ENCODE data around the gene ZDHHC11B.
"Not testable (repeated sequence)": the region's sequence is repeated elsewhere in the genome, so short reads cannot be mapped to it uniquely, and the experiment has no call there.

Gene ZDHHC11B

DNA sequence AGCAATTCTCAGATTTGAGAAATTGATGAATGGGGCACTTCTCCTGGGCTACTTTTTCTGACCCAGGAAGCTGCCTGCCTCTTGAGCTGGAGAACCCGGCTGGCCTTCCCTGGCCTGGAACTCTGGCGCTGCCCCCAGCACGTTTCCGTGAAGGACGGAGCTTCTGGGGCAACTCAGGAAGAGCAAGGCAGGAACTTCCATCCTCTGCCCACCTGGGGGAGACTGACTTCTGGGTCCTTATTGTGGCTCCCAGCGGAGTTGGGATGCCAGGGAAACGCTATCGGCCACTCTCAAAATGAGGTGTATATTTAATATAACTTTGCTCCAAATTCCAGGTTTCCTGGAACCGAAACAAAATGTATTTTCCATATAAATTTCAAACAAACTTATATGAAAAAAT, 57.4 kb downstream of the ZDHHC11B start:
- not testable (repeated sequence) for H4K91ac ChIP-seq (ENCODE audit: low read depth, low read length); H3K79me2 ChIP-seq (ENCODE audit: control insufficient read depth, insufficient read depth, low read length, poor library complexity); H3K4me3 ChIP-seq (ENCODE audit: low read depth, low read length); H3K23ac ChIP-seq (ENCODE audit: low read length); DNase-seq; H2BK5ac ChIP-seq (ENCODE audit: low read depth, low read length, poor library complexity); H3K9me3 ChIP-seq (ENCODE audit: insufficient read depth, low read depth, low read length); H2BK120ac ChIP-seq (ENCODE audit: insufficient read depth, low read length, poor library complexity); H3K4ac ChIP-seq (ENCODE audit: low read depth, low read length); H4K12ac ChIP-seq (ENCODE audit: low read depth, low read length); H2AK5ac ChIP-seq (ENCODE audit: low read length); H3K79me1 ChIP-seq (ENCODE audit: low read length); H3K4me2 ChIP-seq (ENCODE audit: low read length); H3K9ac ChIP-seq (ENCODE audit: low read length); H3K4me1 ChIP-seq (ENCODE audit: control insufficient read depth in 1 of 2, insufficient read depth in 2 of 2, low read length in 2 of 2); H3K27me3 ChIP-seq (ENCODE audit: insufficient read depth, low read length); H3K18ac ChIP-seq (ENCODE audit: low read length); H2BK12ac ChIP-seq (ENCODE audit: low read length); H4K8ac ChIP-seq (ENCODE audit: low read depth, low read length); H2AFZ ChIP-seq (ENCODE audit: insufficient read depth, low read length, poor library complexity); H3K27ac ChIP-seq (ENCODE audit: low read depth, low read length); H3K14ac ChIP-seq (ENCODE audit: low read length); H3K36me3 ChIP-seq (ENCODE audit: control insufficient read depth in 1 of 2, insufficient read depth in 2 of 2, low read length in 2 of 2)
- no CpG with 5 or more reads among the region's 9 CpGs for WGBS (ENCODE audit: extremely low coverage, insufficient coverage, insufficient read length)

DNA sequence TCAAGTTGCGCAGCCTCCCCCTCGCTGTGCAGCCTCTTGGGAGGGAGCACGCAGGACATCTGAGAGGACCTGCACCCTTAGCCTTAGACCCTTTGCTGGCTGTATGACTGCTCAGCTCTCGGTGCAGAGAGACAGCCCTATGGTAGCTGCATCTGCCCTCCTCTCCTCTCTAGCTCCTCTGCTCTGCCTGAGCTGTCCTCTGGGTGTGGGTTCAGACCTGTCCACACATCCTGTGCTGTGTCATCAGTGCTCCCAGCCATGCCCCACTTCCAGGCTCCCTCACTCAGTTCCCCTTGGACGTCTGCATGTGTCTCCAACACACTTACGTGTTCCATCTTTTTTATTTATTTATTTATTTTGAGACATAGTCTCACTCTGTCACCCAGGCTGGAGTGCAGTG, 60.7 kb downstream of the ZDHHC11B start:
- H3K27ac ChIP-seq (ENCODE audit: low read depth, low read length); H2BK120ac ChIP-seq (ENCODE audit: insufficient read depth, low read length, poor library complexity); H4K8ac ChIP-seq (ENCODE audit: low read depth, low read length); H3K4ac ChIP-seq (ENCODE audit: low read depth, low read length); H2AFZ ChIP-seq (ENCODE audit: insufficient read depth, low read length, poor library complexity); H3K4me3 ChIP-seq (ENCODE audit: low read depth, low read length); H2BK5ac ChIP-seq (ENCODE audit: low read depth, low read length, poor library complexity); H3K9ac ChIP-seq (ENCODE audit: low read length); H3K18ac ChIP-seq (ENCODE audit: low read length); H3K79me1 ChIP-seq (ENCODE audit: low read length); H3K9me3 ChIP-seq (ENCODE audit: insufficient read depth, low read depth, low read length); H2BK12ac ChIP-seq (ENCODE audit: low read length); H4K91ac ChIP-seq (ENCODE audit: low read depth, low read length); H3K14ac ChIP-seq (ENCODE audit: low read length); H3K36me3 ChIP-seq (ENCODE audit: control insufficient read depth in 1 of 2, insufficient read depth in 2 of 2, low read length in 2 of 2); H3K27me3 ChIP-seq (ENCODE audit: insufficient read depth, low read length); DNase-seq; H2AK5ac ChIP-seq (ENCODE audit: low read length); H3K79me2 ChIP-seq (ENCODE audit: control insufficient read depth, insufficient read depth, low read length, poor library complexity); H3K4me2 ChIP-seq (ENCODE audit: low read length); H3K23ac ChIP-seq (ENCODE audit: low read length); H3K4me1 ChIP-seq (ENCODE audit: control insufficient read depth in 1 of 2, insufficient read depth in 2 of 2, low read length in 2 of 2); H4K12ac ChIP-seq (ENCODE audit: low read depth, low read length): not testable (repeated sequence)
- no CpG with 5 or more reads among the region's 6 CpGs for WGBS (ENCODE audit: extremely low coverage, insufficient coverage, insufficient read length)

DNA sequence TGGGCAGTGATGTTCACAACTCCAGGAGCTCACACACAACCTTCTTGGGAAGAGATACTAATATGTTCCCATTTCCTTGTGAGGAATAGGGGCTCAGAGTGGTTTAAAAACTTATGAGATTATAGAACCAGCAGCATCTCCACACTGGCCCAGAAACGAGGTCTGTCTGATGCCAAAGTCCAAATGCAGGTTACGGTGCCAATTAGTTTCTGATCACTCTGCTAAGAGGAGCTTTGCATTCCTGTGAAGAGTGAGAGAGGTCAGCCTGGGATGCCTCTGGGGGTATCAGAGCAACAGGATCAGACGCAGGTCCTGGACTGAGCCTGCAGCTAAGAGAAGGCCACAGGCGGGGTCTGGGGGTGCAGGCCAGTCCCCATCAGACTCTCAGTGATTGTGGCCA, 61.2 kb downstream of the ZDHHC11B start:
- H3K18ac ChIP-seq (ENCODE audit: low read length); H3K4me3 ChIP-seq (ENCODE audit: low read depth, low read length); DNase-seq; H4K12ac ChIP-seq (ENCODE audit: low read depth, low read length); H2AFZ ChIP-seq (ENCODE audit: insufficient read depth, low read length, poor library complexity); H3K4ac ChIP-seq (ENCODE audit: low read depth, low read length); H3K4me1 ChIP-seq (ENCODE audit: control insufficient read depth in 1 of 2, insufficient read depth in 2 of 2, low read length in 2 of 2); H3K27me3 ChIP-seq (ENCODE audit: insufficient read depth, low read length); H2AK5ac ChIP-seq (ENCODE audit: low read length); H2BK120ac ChIP-seq (ENCODE audit: insufficient read depth, low read length, poor library complexity); H3K79me2 ChIP-seq (ENCODE audit: control insufficient read depth, insufficient read depth, low read length, poor library complexity); H3K14ac ChIP-seq (ENCODE audit: low read length); H2BK5ac ChIP-seq (ENCODE audit: low read depth, low read length, poor library complexity); H3K9me3 ChIP-seq (ENCODE audit: insufficient read depth, low read depth, low read length); H2BK12ac ChIP-seq (ENCODE audit: low read length); H3K23ac ChIP-seq (ENCODE audit: low read length); H3K27ac ChIP-seq (ENCODE audit: low read depth, low read length); H3K4me2 ChIP-seq (ENCODE audit: low read length); H4K8ac ChIP-seq (ENCODE audit: low read depth, low read length); H3K79me1 ChIP-seq (ENCODE audit: low read length); H3K9ac ChIP-seq (ENCODE audit: low read length); H3K36me3 ChIP-seq (ENCODE audit: control insufficient read depth in 1 of 2, insufficient read depth in 2 of 2, low read length in 2 of 2); H4K91ac ChIP-seq (ENCODE audit: low read depth, low read length): not testable (repeated sequence)
- WGBS (ENCODE audit: extremely low coverage, insufficient coverage, insufficient read length): no CpG with 5 or more reads among the region's 4 CpGs

- H2BK120ac ChIP-seq (ENCODE audit: insufficient read depth, low read length, poor library complexity); H3K27ac ChIP-seq (ENCODE audit: low read depth, low read length); H4K8ac ChIP-seq (ENCODE audit: low read depth, low read length); H2AK5ac ChIP-seq (ENCODE audit: low read length); H3K36me3 ChIP-seq (ENCODE audit: control insufficient read depth in 1 of 2, insufficient read depth in 2 of 2, low read length in 2 of 2); H3K4ac ChIP-seq (ENCODE audit: low read depth, low read length); H3K4me3 ChIP-seq (ENCODE audit: low read depth, low read length); H3K23ac ChIP-seq (ENCODE audit: low read length); H3K4me2 ChIP-seq (ENCODE audit: low read length); DNase-seq; H2BK12ac ChIP-seq (ENCODE audit: low read length); H3K27me3 ChIP-seq (ENCODE audit: insufficient read depth, low read length); H3K9ac ChIP-seq (ENCODE audit: low read length); H3K79me2 ChIP-seq (ENCODE audit: control insufficient read depth, insufficient read depth, low read length, poor library complexity); H4K12ac ChIP-seq (ENCODE audit: low read depth, low read length); H3K4me1 ChIP-seq (ENCODE audit: control insufficient read depth in 1 of 2, insufficient read depth in 2 of 2, low read length in 2 of 2); H3K18ac ChIP-seq (ENCODE audit: low read length); H4K91ac ChIP-seq (ENCODE audit: low read depth, low read length); H3K79me1 ChIP-seq (ENCODE audit: low read length); H2AFZ ChIP-seq (ENCODE audit: insufficient read depth, low read length, poor library complexity); H3K14ac ChIP-seq (ENCODE audit: low read length); H3K9me3 ChIP-seq (ENCODE audit: insufficient read depth, low read depth, low read length); H2BK5ac ChIP-seq (ENCODE audit: low read depth, low read length, poor library complexity): not testable (repeated sequence)
- WGBS (ENCODE audit: extremely low coverage, insufficient coverage, insufficient read length): no CpG with 5 or more reads among the region's 1 CpG
Observed at GRCh38 chr5:719379-719778, 65.2 kb downstream of the ZDHHC11B start.
